HT-29 (cell line): Measurements from ENCODE around the gene TSSK6. TPM values are rescaled to one million over a fixed set of nuclear protein-coding genes. Genes with fewer than 3 reads are reported as not detected.

Experiments used
- DNase-seq: peaks from one replicate; pipeline ENCODE4 v3.0.0-alpha.2; 2015; ENCODE audit warnings: low spot score
- total RNA-seq: library from RNA; depleted of rRNA; stranded (reverse); fragments of >200 nt; shearing (Covaris generic); gene quantifications from 2 replicates; pipeline ENCODE4 v1.2.3, GENCODE V29; 2014

The TSSK6 gene
- total RNA-seq, 1 experiment from 2014 or later: 1.3 TPM

GRCh38 chr19:19530889-19531288, 15.5 kb upstream of the TSSK6 start:
- no peak for DNase-seq

GRCh38 chr19:19530423-19530804, 15.1 kb upstream of the TSSK6 start:
- DNase-seq: no peak

GRCh38 chr19:19529783-19530422, 14.6 kb upstream of the TSSK6 start:
- DNase-seq: no peak

GRCh38 chr19:19528721-19529490, 13.6 kb upstream of the TSSK6 start, which contains the start of gene YJEFN3:
Gene YJEFN3, plus strand, starts transcription at chr19:19528911. Its CDS starts 22 bp downstream, at chr19:19528933.
- DNase-seq: no peak

GRCh38 chr19:19527674-19528625, 12.6 kb upstream of the TSSK6 start:
- DNase-seq: no peak

- DNase-seq: no peak
Measured at GRCh38 chr19:19527371-19527656, 12.0 kb upstream of the TSSK6 start.

GRCh38 chr19:19526581-19527370, 11.4 kb upstream of the TSSK6 start:
- no peak for DNase-seq

- DNase-seq: no peak
Measured at GRCh38 chr19:19525611-19526380, 10.4 kb upstream of the TSSK6 start.

GRCh38 chr19:19524053-19524452, 8.7 kb upstream of the TSSK6 start:
- no peak for DNase-seq

GRCh38 chr19:19523177-19523576, 7.8 kb upstream of the TSSK6 start:
- DNase-seq: no peak

GRCh38 chr19:19520989-19521388, 5.6 kb upstream of the TSSK6 start:
- no peak for DNase-seq

- DNase-seq: no peak
Measured at GRCh38 chr19:19517235-19517619, 1.9 kb upstream of the TSSK6 start.

- DNase-seq: peak; percentile 90
Measured at GRCh38 chr19:19515642-19516519, 533 bp upstream of the TSSK6 start, which contains the start of gene NDUFA13. Gene NDUFA13, plus strand, starts transcription at chr19:19516225. Its CDS starts 14 bp downstream, at chr19:19516239.

- DNase-seq: no peak
Measured at GRCh38 chr19:19514215-19514657, 1.1 kb downstream of the TSSK6 start.

GRCh38 chr19:19513682-19514081, 1.7 kb downstream of the TSSK6 start:
- no peak for DNase-seq

GRCh38 chr19:19510432-19510831, 4.9 kb downstream of the TSSK6 start:
- DNase-seq: no peak

- DNase-seq: no peak
Measured at GRCh38 chr19:19508217-19508616, 7.1 kb downstream of the TSSK6 start.

- DNase-seq: no peak
Measured at GRCh38 chr19:19507354-19507753, 8.0 kb downstream of the TSSK6 start.

GRCh38 chr19:19506592-19506991, 8.8 kb downstream of the TSSK6 start:
- no peak for DNase-seq
